ENCODE measurements around the gene FLYWCH2. TPM values are rescaled to one million over a fixed set of nuclear protein-coding genes. Genes with fewer than 3 reads are reported as not detected.

FLYWCH2 gene
- total and polyA plus RNA-seq, 2 experiments from 2014 or later: 30.9 to 45.0 TPM

DNA sequence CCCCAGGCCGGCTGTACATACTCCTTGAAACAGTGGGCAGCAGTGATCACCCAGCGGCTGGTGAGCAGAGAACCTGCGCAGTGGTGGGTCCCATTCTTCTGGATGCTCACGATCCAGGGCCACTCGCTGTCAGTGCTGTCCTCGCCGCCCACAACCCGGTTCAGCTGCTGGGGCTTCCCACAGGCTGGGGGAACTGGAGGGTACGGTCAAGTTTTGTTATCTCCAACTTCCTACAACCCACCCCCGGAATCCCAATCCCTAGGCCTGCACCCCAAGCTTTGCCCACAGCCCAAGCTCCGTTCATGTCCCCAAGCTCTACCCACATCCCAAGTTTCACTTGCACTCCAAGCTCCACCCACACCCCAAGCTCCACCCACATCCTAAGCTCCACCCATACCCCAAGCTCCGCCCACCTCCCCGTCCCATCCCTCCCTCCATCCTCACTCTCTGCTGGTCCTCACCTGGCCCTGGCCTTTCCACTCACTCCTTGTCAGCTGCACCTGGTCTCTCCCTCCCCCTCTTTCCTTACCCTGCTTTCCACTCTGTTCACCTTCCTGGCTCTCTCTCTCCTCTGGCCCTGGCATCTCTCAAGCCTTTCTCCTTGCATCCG is 26.8 kb upstream of the FLYWCH2 start (continued):
- TF ChIP-seq, protein P1, sequence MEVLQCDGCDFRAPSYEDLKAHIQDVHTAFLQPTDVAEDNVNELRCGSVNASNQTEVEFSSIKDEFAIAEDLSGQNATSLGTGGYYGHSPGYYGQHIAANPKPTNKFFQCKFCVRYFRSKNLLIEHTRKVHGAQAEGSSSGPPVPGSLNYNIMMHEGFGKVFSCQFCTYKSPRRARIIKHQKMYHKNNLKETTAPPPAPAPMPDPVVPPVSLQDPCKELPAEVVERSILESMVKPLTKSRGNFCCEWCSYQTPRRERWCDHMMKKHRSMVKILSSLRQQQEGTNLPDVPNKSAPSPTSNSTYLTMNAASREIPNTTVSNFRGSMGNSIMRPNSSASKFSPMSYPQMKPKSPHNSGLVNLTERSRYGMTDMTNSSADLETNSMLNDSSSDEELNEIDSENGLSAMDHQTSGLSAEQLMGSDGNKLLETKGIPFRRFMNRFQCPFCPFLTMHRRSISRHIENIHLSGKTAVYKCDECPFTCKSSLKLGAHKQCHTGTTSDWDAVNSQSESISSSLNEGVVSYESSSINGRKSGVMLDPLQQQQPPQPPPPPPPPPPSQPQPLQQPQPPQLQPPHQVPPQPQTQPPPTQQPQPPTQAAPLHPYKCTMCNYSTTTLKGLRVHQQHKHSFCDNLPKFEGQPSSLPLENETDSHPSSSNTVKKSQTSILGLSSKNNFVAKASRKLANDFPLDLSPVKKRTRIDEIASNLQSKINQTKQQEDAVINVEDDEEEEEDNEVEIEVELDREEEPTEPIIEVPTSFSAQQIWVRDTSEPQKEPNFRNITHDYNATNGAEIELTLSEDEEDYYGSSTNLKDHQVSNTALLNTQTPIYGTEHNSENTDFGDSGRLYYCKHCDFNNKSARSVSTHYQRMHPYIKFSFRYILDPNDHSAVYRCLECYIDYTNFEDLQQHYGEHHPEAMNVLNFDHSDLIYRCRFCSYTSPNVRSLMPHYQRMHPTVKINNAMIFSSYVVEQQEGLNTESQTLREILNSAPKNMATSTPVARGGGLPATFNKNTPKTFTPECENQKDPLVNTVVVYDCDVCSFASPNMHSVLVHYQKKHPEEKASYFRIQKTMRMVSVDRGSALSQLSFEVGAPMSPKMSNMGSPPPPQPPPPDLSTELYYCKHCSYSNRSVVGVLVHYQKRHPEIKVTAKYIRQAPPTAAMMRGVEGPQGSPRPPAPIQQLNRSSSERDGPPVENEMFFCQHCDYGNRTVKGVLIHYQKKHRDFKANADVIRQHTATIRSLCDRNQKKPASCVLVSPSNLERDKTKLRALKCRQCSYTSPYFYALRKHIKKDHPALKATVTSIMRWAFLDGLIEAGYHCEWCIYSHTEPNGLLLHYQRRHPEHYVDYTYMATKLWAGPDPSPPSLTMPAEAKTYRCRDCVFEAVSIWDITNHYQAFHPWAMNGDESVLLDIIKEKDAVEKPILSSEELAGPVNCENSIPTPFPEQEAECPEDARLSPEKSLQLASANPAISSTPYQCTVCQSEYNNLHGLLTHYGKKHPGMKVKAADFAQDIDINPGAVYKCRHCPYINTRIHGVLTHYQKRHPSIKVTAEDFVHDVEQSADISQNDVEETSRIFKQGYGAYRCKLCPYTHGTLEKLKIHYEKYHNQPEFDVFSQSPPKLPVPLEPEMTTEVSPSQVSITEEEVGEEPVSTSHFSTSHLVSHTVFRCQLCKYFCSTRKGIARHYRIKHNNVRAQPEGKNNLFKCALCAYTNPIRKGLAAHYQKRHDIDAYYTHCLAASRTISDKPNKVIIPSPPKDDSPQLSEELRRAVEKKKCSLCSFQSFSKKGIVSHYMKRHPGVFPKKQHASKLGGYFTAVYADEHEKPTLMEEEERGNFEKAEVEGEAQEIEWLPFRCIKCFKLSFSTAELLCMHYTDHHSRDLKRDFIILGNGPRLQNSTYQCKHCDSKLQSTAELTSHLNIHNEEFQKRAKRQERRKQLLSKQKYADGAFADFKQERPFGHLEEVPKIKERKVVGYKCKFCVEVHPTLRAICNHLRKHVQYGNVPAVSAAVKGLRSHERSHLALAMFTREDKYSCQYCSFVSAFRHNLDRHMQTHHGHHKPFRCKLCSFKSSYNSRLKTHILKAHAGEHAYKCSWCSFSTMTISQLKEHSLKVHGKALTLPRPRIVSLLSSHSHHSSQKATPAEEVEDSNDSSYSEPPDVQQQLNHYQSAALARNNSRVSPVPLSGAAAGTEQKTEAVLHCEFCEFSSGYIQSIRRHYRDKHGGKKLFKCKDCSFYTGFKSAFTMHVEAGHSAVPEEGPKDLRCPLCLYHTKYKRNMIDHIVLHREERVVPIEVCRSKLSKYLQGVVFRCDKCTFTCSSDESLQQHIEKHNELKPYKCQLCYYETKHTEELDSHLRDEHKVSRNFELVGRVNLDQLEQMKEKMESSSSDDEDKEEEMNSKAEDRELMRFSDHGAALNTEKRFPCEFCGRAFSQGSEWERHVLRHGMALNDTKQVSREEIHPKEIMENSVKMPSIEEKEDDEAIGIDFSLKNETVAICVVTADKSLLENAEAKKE (CRISPR knock-in tag; IDR thresholded peaks at IDR 0.05): no peak
- TF ChIP-seq, protein P2, sequence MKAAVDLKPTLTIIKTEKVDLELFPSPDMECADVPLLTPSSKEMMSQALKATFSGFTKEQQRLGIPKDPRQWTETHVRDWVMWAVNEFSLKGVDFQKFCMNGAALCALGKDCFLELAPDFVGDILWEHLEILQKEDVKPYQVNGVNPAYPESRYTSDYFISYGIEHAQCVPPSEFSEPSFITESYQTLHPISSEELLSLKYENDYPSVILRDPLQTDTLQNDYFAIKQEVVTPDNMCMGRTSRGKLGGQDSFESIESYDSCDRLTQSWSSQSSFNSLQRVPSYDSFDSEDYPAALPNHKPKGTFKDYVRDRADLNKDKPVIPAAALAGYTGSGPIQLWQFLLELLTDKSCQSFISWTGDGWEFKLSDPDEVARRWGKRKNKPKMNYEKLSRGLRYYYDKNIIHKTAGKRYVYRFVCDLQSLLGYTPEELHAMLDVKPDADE (IDR thresholded peaks at IDR 0.05): no peak
- no peak for TF ChIP-seq JUNB (IDR thresholded peaks at IDR 0.05; ENCODE audit: unreplicated experiment)
- no peak for TF ChIP-seq STAT1 (IDR thresholded peaks at IDR 0.05; ENCODE audit: unreplicated experiment)
- no peak for TF ChIP-seq NANOG (IDR thresholded peaks at IDR 0.05; ENCODE audit: borderline replicate concordance)
- TF ChIP-seq ZNF331 (CRISPR knock-in tag; IDR thresholded peaks at IDR 0.05; ENCODE audit: low read depth): no peak
- TF ChIP-seq POLR2AphosphoS5 (IDR thresholded peaks at IDR 0.05; ENCODE audit: low read depth): no peak

DNA sequence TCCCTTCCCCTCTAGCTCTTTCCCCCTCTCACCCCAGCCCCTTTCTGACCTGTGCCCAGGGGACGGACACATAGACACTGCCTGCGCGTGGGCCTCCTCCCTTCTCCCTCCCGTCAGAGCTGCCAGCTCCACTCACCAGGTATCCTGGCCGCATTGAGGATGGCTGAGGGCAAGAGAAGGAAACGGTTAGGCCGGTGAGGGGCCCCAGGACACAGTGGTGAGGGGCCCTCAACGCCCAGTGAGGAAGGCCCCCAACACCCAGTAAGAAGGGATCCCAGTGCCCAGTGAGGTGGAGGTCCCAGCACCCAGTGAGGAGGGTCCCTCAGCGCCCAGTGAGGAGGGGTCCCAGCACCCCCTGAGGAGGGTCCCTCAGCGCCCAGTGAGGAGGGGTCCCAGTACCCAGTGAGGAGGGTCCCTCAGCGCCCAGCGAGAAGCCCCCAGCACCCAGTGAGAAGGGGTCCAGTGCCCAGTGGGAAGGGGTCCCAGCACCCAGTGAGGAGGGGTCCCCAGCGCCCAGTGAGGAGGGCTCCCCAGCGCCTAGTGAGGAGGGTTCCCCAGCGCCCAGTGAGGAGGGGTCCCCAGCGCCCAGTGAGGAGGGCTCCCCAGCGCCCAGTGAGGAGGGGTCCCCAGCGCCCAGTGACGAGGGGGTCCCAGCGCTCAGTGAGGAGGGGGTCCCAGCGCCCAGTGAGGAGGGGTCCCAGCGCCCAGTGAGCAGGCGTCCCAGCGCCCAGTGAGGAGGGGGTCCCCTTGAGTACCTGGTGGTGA is 26.1 kb upstream of the FLYWCH2 start:
- H3K27me3 ChIP-seq (ENCODE audit: insufficient read depth): peaks cover 16% of the 10 kb centered on the region
- Mint-ChIP-seq H3K9me3 (peaks cover 25% of the 10 kb centered on the region), H3K27ac (no peak overlapping the region), H3K27me3 (ENCODE audit: insufficient read depth, low read depth, poor library complexity) (peaks cover 19% of the 10 kb centered on the region), H3K4me1 (peaks cover 3% of the 10 kb centered on the region), H3K36me3 (ENCODE audit: low read depth) (peaks cover 13% of the 10 kb centered on the region), H3K4me3 (no peak overlapping the region)
- ATAC-seq (no peak), DNase-seq (ENCODE audit: low spot score) (no peak)
- H4K20me1 ChIP-seq (replicated peaks; ENCODE audit: insufficient read depth): no peaks in the 10 kb centered on the region
- H3K36me3 ChIP-seq (ENCODE audit: insufficient read depth): no peaks in the 10 kb centered on the region
- H2AFZ ChIP-seq: no peak overlapping the region
- peak overlapping the region; percentile 68; the same call in 1 of the 2 replicates for H3K4me3 ChIP-seq
- H3F3A ChIP-seq (replicated peaks; ENCODE audit: low read depth): no peaks in the 10 kb centered on the region
- H3K4me1 ChIP-seq (ENCODE audit: insufficient read depth): peaks cover 3% of the 10 kb centered on the region; the same call in 1 of the 2 replicates
- H3K79me2 ChIP-seq (replicated peaks; ENCODE audit: insufficient read depth): no peaks in the 10 kb centered on the region
- no peaks in the 10 kb centered on the region for H3K9me2 ChIP-seq (ENCODE audit: insufficient read depth)
- H3K27ac ChIP-seq (ENCODE audit: low read depth): no peak overlapping the region
- peak overlapping the region; percentile 90; the same call in 1 of the 2 replicates for H3K4me2 ChIP-seq
- TF ChIP-seq EZH2phosphoT487 (IDR thresholded peaks at IDR 0.05; ENCODE audit: unreplicated experiment) (no peak), NANOG (IDR thresholded peaks at IDR 0.05; ENCODE audit: borderline replicate concordance) (no peak), JUNB (IDR thresholded peaks at IDR 0.05; ENCODE audit: unreplicated experiment) (no peak), POLR2AphosphoS5 (IDR thresholded peaks at IDR 0.05; ENCODE audit: low read depth) (no peak), ZNF331 (CRISPR knock-in tag; IDR thresholded peaks at IDR 0.05; ENCODE audit: low read depth) (no peak), CREB1 (CRISPR knock-in tag; IDR thresholded peaks at IDR 0.05; ENCODE audit: low read depth) (no peak)
- TF ChIP-seq, protein P2 (IDR thresholded peaks at IDR 0.05): no peak
- TF ChIP-seq, protein P3, sequence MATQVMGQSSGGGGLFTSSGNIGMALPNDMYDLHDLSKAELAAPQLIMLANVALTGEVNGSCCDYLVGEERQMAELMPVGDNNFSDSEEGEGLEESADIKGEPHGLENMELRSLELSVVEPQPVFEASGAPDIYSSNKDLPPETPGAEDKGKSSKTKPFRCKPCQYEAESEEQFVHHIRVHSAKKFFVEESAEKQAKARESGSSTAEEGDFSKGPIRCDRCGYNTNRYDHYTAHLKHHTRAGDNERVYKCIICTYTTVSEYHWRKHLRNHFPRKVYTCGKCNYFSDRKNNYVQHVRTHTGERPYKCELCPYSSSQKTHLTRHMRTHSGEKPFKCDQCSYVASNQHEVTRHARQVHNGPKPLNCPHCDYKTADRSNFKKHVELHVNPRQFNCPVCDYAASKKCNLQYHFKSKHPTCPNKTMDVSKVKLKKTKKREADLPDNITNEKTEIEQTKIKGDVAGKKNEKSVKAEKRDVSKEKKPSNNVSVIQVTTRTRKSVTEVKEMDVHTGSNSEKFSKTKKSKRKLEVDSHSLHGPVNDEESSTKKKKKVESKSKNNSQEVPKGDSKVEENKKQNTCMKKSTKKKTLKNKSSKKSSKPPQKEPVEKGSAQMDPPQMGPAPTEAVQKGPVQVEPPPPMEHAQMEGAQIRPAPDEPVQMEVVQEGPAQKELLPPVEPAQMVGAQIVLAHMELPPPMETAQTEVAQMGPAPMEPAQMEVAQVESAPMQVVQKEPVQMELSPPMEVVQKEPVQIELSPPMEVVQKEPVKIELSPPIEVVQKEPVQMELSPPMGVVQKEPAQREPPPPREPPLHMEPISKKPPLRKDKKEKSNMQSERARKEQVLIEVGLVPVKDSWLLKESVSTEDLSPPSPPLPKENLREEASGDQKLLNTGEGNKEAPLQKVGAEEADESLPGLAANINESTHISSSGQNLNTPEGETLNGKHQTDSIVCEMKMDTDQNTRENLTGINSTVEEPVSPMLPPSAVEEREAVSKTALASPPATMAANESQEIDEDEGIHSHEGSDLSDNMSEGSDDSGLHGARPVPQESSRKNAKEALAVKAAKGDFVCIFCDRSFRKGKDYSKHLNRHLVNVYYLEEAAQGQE (IDR thresholded peaks at IDR 0.05; ENCODE audit: unreplicated experiment): no peak
